LNCAP (cell line): Measurements from ENCODE around the gene KLF15.

Source experiments
- CTCF ChIP-seq: fragments of 450-650 bp; IDR thresholded peaks from 2 replicates; pipeline ENCODE4 v1.5.1; 2017; ENCODE audit warnings: mild to moderate bottlenecking

The KLF15 gene

DNA sequence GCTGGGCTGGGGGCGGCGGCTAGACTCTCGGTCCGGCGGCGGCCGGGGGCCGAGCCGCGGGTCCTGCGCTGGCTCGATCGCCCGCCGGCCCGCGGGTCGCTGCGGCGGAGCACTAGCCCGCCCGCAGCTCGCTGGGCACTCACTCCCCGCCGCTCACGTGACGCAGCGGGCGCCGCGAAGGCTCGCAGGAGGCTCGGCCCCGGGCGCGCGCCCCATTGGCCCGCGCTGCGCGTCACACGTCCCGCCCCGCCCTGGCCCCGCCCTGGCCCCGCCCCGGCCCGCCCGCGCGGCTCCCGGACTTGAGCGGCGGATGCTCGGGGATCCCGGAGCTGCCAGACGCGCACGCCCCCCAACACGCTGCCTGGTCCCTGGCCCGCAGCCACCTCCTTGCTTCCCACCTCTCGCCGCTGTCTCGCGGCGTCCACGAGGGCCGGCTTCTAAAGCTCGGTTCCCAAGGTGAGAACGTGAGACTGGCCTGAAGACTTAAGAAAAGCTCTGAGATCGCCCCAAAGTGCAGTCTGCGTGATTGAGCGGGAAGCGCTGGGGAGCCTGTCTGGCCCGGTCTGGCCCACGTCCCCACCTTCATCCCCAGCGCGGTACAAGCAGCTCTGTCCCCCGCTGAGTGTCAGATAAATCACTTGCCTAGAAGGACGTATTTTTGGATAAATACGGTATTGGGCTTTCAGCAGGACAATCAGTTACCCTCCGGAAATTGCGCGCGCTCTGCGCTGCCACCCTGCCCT is at the start of gene KLF15:
KLF15 (minus strand) TSS at position 114 of the 743 bp plus-strand sequence. CDS start 4,486 bp downstream, outside the sequence.
- no peak for TF ChIP-seq CTCF

GRCh38 chr3:126406389-126407296 is 49.4 kb upstream of the KLF15 start:
- TF ChIP-seq CTCF, result no peak

GRCh38 chr3:126402666-126403302 is 45.6 kb upstream of the KLF15 start:
- TF ChIP-seq CTCF, result no peak

DNA sequence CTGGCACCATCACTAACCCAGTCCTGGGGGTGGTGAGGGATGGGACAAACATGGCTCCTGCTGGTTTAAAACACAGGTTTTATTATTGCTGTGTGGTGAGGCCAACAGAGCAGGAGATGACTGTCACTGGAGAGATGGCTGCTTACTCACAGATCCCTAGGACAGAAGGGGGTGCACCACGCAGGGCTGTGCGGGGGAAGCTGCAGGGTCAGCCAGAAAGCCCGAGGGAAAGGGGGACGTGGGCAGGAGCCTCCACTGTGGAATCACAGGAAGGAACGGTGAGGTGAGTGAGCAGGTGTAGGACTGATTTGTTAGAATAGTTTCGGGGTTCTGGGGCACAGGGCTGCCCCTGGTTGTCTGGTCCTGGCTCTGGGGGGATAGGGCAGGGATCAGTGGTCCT is 45.0 kb upstream of the KLF15 start:
- no peak for TF ChIP-seq CTCF

DNA sequence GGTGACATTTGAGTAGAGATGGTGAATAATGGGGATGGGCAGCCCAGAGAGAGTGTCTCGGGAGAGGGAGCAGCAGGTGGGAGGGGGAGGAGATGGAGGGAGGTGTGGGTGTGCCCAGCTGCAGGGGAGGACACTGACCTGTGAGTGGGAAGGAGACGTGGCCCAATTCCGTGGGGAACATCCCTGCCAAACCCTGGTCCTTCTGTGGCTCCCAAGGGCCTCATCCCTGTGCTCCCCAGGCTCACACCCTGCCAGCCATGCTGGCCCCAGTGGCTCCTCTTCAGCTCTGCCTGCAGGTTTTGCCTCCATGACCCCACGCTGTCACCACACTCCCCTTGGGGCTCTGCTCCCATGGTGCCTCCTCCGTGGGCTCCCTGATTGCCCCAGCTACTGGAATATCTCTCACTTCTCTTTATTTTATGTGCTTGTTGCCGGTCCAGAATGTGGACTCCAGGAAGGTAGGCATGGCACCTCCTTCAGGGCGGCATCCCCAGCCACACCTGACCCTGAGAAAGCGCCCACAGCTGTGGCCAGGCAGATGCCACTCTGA is 44.5 kb upstream of the KLF15 start:
- TF ChIP-seq CTCF, result no peak

- TF ChIP-seq CTCF, result no peak
These were observed 42.5 kb upstream of the KLF15 start for GRCh38 chr3:126399756-126400155.

DNA sequence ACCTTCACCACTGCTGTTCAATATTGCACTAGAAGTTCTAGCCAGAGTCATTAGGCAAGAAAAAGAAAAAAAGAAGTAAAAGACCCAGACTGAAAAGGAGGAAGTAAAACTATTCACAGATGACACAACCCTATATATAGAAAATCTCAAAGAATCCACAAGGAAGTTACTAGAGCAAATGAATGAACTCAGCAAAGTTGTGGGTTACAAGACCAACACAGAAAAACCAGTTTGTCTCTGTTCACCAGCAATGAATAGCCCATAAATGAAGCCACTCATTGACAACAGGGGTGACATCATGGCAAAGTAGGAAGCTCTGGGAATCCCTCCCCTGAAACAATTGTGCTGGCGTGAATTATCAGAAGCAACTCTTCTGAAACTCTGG is 42.1 kb upstream of the KLF15 start:
- no peak for TF ChIP-seq CTCF
